HEK293 (cell line): ENCODE results near the gene RFTN1.

Source experiments
- CTCF ChIA-PET: fragments of 350-600 bp; formaldehyde crosslinking; extraction: SDS; loops from one replicate; lab custom pipeline; 2021; ENCODE audit warnings: antibody characterized with exemption; lab: Yijun Ruan, JAX
- POLR2A ChIA-PET: fragments of 300-600 bp; formaldehyde crosslinking; extraction: SDS; loops from one replicate; lab custom pipeline; 2020; ENCODE audit warnings: antibody characterized with exemption, inconsistent platforms; lab: Yijun Ruan, JAX
- H3K27ac ChIP-seq: fragments of 200-500 bp; sonication (Bioruptor generic); 2 replicates; pipeline ENCODE4 v1.5.1; 2014; ENCODE audit warnings: low read depth, low read length, control low read depth, inconsistent platforms; ENCODE audit errors: extremely low read depth
- H3K36me3 ChIP-seq, 2 experiments: fragments of 200-500 bp in 1 of 2; sonication (Bioruptor generic) in 1 of 2; 1 replicate in 1 of 2; 2 replicates in 1 of 2; pipeline ENCODE4 v1.5.1; 2014 to 2017; ENCODE audit warnings: inconsistent platforms in 2 of 2, low read length in 2 of 2; ENCODE audit not compliant: control insufficient read depth in 2 of 2, insufficient read depth in 1 of 2
- H3K4me1 ChIP-seq: fragments of 200-500 bp; sonication (Bioruptor generic); 2 replicates; pipeline ENCODE4 v1.5.1; 2014; ENCODE audit warnings: mild to moderate bottlenecking, low read length, inconsistent platforms; ENCODE audit not compliant: control insufficient read depth, insufficient read depth
- H3K4me3 ChIP-seq: 2 replicates; pipeline ENCODE4 v1.5.1; 2011; ENCODE audit warnings: low read depth, mild to moderate bottlenecking, control low read depth, low read length, moderate library complexity
- H3K9me3 ChIP-seq: fragments of 200-500 bp; sonication (Bioruptor generic); 2 replicates; pipeline ENCODE4 v1.5.1; 2014; ENCODE audit warnings: low read depth, low read length, inconsistent platforms; ENCODE audit not compliant: control insufficient read depth, insufficient read depth
- BCL11B ChIP-seq: fragments of 450-650 bp; formaldehyde crosslinking; IDR thresholded peaks from 2 replicates; pipeline ENCODE4 v1.5.1; 2016; ENCODE audit warnings: low read depth, missing biosample characterization, missing genetic modification characterization
- GLIS1 ChIP-seq: fragments of 450-650 bp; formaldehyde crosslinking; IDR thresholded peaks from 2 replicates; pipeline ENCODE4 v1.5.1; 2016; ENCODE audit warnings: missing biosample characterization, missing genetic modification characterization
- MEIS1 ChIP-seq: sonication (generic); formaldehyde crosslinking; IDR thresholded peaks from 2 replicates; pipeline ENCODE4 v1.8.1; 2022; ENCODE audit warnings: missing genetic modification reagents, mild to moderate bottlenecking, borderline replicate concordance
- MZF1 ChIP-seq: fragments of 450-650 bp; formaldehyde crosslinking; IDR thresholded peaks from 2 replicates; pipeline ENCODE4 v1.5.1; 2017; ENCODE audit warnings: missing biosample characterization, missing genetic modification characterization, borderline replicate concordance
- SALL2 ChIP-seq: fragments of 450-650 bp; formaldehyde crosslinking; IDR thresholded peaks from 2 replicates; pipeline ENCODE4 v1.5.0; 2017; ENCODE audit warnings: missing biosample characterization, mild to moderate bottlenecking, missing genetic modification characterization, borderline replicate concordance
- TCF7L2 ChIP-seq: IDR thresholded peaks from 2 replicates; pipeline ENCODE4 v1.6.1; 2011; ENCODE audit warnings: low read depth, mild to moderate bottlenecking, inconsistent platforms, low read length, moderate library complexity, borderline replicate concordance
- TSHZ1 ChIP-seq: fragments of 450-650 bp; formaldehyde crosslinking; IDR thresholded peaks from 2 replicates; pipeline ENCODE4 v1.5.1; 2016; ENCODE audit warnings: missing biosample characterization, missing genetic modification characterization, borderline replicate concordance
- ZNF10 ChIP-seq: fragments of 450-650 bp; formaldehyde crosslinking; IDR thresholded peaks from 2 replicates; pipeline ENCODE4 v1.5.1; 2017; ENCODE audit warnings: missing biosample characterization, missing genetic modification characterization
- ZNF18 ChIP-seq: fragments of 450-650 bp; formaldehyde crosslinking; IDR thresholded peaks from 2 replicates; pipeline ENCODE4 v1.5.1; 2016; ENCODE audit warnings: missing biosample characterization, missing genetic modification characterization
- ZNF239 ChIP-seq: fragments of 450-650 bp; formaldehyde crosslinking; IDR thresholded peaks from 2 replicates; pipeline ENCODE4 v1.5.1; 2016; ENCODE audit warnings: missing biosample characterization, missing genetic modification characterization
- ZNF24 ChIP-seq: fragments of 450-650 bp; formaldehyde crosslinking; IDR thresholded peaks from 2 replicates; pipeline ENCODE4 v1.5.1; 2016; ENCODE audit warnings: missing biosample characterization, missing genetic modification characterization
- ZNF423 ChIP-seq: fragments of 450-650 bp; formaldehyde crosslinking; IDR thresholded peaks from 2 replicates; pipeline ENCODE4 v1.5.1; 2016; ENCODE audit warnings: missing biosample characterization, missing genetic modification characterization
- ZNF555 ChIP-seq: fragments of 450-650 bp; formaldehyde crosslinking; conservative IDR thresholded peaks from 2 replicates; pipeline ENCODE4 v1.5.1; 2017; ENCODE audit warnings: missing biosample characterization, mild to moderate bottlenecking, missing genetic modification characterization, inconsistent platforms
- ZNF558 ChIP-seq: fragments of 450-650 bp; formaldehyde crosslinking; IDR thresholded peaks from 2 replicates; pipeline ENCODE4 v1.5.1; 2016; ENCODE audit warnings: missing biosample characterization, missing genetic modification characterization
- ZNF677 ChIP-seq: fragments of 450-650 bp; IDR thresholded peaks from 2 replicates; pipeline ENCODE4 v1.5.0; 2018; ENCODE audit warnings: missing biosample characterization, mild to moderate bottlenecking, missing genetic modification characterization, moderate library complexity
- ZSCAN23 ChIP-seq: fragments of 450-650 bp; formaldehyde crosslinking; IDR thresholded peaks from 2 replicates; pipeline ENCODE4 v1.5.1; 2016; ENCODE audit warnings: missing biosample characterization, missing genetic modification characterization
- TF ChIP-seq, protein P1 (sequence below): fragments of 450-650 bp; formaldehyde crosslinking; IDR thresholded peaks from 2 replicates; pipeline ENCODE4 v1.5.1; 2016; ENCODE audit warnings: missing biosample characterization, missing genetic modification characterization
- TF ChIP-seq, protein P2 (sequence below): fragments of 450-650 bp; formaldehyde crosslinking; IDR thresholded peaks from 2 replicates; pipeline ENCODE4 v1.5.1; 2016; ENCODE audit warnings: missing biosample characterization, missing genetic modification characterization, borderline replicate concordance
- TF ChIP-seq, protein P3 (sequence below): fragments of 450-650 bp; formaldehyde crosslinking; IDR thresholded peaks from 2 replicates; pipeline ENCODE4 v1.5.1; 2017; ENCODE audit warnings: missing biosample characterization, mild to moderate bottlenecking, missing genetic modification characterization, moderate library complexity

RFTN1 gene

DNA sequence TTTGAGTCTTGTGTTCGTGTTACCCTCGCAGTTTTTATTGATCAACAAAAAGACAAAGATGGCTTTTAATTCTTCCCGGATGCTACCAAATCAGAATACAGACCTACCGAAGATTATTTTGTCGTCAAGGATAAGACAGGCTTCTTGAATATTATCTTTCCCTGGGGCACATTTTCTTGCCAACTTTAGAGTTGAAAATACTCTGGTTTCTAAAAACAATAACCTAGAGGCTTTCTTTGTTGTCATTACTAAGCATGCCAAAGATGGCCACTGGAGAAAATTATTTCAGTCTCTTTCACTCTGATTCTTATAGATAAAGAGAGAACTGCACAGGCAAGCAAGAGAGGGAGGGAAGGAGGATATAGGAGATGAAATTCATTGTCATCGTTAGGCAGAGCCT, 214.6 kb downstream of the RFTN1 start:
- Histone ChIP-seq H3K9me3 (no peaks in the 10 kb centered on the region), H3K36me3 (peaks cover 8 to 61% of the 10 kb centered on the region in 2 experiments), H3K4me1 (no peaks in the 10 kb centered on the region), H3K27ac (no peak overlapping the region), H3K4me3 (no peak overlapping the region)
- CTCF ChIA-PET, result interaction anchor here (1.1 kb wide), 1 partner anchor 153 kb away, joined by 3 read pairs; no protein-coding TSS in a partner anchor
- POLR2A ChIA-PET, result no interaction called here
- TF ChIP-seq ZNF24 (tag by site-specific recombination) (no peak), ZSCAN23 (tag by site-specific recombination) (no peak), SALL2 (tag by site-specific recombination) (no peak), BCL11B (tag by site-specific recombination) (no peak), ZNF555 (tag by site-specific recombination) (no peak), ZNF10 (tag by site-specific recombination) (no peak), ZNF677 (tag by site-specific recombination) (no peak)
- TF ChIP-seq, protein P1, sequence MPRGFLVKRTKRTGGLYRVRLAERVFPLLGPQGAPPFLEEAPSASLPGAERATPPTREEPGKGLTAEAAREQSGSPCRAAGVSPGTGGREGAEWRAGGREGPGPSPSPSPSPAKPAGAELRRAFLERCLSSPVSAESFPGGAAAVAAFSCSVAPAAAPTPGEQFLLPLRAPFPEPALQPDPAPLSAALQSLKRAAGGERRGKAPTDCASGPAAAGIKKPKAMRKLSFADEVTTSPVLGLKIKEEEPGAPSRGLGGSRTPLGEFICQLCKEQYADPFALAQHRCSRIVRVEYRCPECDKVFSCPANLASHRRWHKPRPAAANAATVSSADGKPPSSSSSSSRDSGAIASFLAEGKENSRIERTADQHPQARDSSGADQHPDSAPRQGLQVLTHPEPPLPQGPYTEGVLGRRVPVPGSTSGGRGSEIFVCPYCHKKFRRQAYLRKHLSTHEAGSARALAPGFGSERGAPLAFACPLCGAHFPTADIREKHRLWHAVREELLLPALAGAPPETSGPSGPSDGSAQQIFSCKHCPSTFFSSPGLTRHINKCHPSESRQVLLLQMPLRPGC (tag by site-specific recombination), result no peak
- TF ChIP-seq, protein P2, sequence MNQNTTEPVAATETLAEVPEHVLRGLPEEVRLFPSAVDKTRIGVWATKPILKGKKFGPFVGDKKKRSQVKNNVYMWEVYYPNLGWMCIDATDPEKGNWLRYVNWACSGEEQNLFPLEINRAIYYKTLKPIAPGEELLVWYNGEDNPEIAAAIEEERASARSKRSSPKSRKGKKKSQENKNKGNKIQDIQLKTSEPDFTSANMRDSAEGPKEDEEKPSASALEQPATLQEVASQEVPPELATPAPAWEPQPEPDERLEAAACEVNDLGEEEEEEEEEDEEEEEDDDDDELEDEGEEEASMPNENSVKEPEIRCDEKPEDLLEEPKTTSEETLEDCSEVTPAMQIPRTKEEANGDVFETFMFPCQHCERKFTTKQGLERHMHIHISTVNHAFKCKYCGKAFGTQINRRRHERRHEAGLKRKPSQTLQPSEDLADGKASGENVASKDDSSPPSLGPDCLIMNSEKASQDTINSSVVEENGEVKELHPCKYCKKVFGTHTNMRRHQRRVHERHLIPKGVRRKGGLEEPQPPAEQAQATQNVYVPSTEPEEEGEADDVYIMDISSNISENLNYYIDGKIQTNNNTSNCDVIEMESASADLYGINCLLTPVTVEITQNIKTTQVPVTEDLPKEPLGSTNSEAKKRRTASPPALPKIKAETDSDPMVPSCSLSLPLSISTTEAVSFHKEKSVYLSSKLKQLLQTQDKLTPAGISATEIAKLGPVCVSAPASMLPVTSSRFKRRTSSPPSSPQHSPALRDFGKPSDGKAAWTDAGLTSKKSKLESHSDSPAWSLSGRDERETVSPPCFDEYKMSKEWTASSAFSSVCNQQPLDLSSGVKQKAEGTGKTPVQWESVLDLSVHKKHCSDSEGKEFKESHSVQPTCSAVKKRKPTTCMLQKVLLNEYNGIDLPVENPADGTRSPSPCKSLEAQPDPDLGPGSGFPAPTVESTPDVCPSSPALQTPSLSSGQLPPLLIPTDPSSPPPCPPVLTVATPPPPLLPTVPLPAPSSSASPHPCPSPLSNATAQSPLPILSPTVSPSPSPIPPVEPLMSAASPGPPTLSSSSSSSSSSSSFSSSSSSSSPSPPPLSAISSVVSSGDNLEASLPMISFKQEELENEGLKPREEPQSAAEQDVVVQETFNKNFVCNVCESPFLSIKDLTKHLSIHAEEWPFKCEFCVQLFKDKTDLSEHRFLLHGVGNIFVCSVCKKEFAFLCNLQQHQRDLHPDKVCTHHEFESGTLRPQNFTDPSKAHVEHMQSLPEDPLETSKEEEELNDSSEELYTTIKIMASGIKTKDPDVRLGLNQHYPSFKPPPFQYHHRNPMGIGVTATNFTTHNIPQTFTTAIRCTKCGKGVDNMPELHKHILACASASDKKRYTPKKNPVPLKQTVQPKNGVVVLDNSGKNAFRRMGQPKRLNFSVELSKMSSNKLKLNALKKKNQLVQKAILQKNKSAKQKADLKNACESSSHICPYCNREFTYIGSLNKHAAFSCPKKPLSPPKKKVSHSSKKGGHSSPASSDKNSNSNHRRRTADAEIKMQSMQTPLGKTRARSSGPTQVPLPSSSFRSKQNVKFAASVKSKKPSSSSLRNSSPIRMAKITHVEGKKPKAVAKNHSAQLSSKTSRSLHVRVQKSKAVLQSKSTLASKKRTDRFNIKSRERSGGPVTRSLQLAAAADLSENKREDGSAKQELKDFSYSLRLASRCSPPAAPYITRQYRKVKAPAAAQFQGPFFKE (tag by site-specific recombination), result no peak

DNA sequence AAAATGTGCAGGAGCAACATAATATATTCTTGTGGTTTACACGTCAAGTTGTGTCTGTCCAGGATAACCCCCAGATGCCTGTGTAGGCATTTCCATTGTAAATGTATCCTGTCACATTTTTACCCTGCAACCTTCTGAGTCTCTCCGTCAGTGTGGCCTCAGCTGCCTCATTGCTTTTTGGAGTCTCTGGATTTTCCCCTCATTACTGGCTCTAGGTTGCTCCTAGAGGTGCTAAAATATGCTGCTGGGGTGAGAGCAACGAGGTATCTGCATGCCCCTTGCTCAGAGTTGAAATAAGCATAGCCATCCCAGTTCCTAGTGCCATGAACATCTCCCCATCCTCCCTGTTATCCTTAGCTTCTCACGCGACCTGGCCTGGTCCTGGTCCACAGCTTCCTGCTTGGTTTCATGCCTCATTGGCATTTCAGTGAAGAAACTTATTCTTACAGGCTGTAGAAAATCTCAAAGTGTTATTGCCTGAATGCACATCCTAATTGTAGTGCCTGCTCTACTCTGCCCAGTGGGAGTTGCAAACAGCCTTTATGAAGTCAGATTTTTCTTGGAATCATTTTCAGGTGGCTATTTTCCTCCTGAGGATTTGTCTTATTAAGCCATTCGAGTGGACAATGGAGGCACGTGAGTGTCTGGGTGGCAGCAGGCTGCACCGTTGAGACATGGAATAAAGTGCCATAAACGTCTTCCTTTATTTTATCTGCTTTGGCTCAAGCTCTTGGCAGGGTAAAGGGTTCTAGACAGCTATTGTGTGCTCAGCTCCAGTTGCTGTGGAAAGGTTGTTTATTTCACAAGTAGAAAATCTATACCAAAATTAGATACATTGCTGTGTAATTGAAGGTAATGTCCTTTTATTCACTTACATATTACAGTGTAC, 215.3 kb downstream of the RFTN1 start:
- ChIA-PET CTCF (interaction anchor here (0.7 to 1.1 kb wide), 2 partner anchors 154 to 1103 kb away, joined by 3 read pairs; no protein-coding TSS in a partner anchor), POLR2A (no interaction called here)
- Histone ChIP-seq H3K36me3 (peaks cover 8 to 62% of the 10 kb centered on the region in 2 experiments), H3K4me1 (no peaks in the 10 kb centered on the region), H3K4me3 (no peak overlapping the region), H3K27ac (no peak overlapping the region), H3K9me3 (no peaks in the 10 kb centered on the region)
- TF ChIP-seq MZF1 (tag by site-specific recombination) (no peak), ZNF239 (tag by site-specific recombination) (no peak), ZNF423 (tag by site-specific recombination) (no peak), TSHZ1 (tag by site-specific recombination) (no peak), ZNF558 (no peak), GLIS1 (tag by site-specific recombination) (no peak), TCF7L2 (no peak), ZNF18 (tag by site-specific recombination) (no peak), MEIS1 (CRISPR knock-in tag) (no peak)
- TF ChIP-seq, protein P3, sequence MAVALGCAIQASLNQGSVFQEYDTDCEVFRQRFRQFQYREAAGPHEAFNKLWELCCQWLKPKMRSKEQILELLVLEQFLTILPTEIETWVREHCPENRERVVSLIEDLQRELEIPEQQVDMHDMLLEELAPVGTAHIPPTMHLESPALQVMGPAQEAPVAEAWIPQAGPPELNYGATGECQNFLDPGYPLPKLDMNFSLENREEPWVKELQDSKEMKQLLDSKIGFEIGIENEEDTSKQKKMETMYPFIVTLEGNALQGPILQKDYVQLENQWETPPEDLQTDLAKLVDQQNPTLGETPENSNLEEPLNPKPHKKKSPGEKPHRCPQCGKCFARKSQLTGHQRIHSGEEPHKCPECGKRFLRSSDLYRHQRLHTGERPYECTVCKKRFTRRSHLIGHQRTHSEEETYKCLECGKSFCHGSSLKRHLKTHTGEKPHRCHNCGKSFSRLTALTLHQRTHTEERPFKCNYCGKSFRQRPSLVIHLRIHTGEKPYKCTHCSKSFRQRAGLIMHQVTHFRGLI (tag by site-specific recombination), result no peak
